Measurements from ENCODE around the gene GRK5.
A peak's percentile ranks its signal among the peaks of the same experiment; 100 is the strongest.

The GRK5 gene

DNA sequence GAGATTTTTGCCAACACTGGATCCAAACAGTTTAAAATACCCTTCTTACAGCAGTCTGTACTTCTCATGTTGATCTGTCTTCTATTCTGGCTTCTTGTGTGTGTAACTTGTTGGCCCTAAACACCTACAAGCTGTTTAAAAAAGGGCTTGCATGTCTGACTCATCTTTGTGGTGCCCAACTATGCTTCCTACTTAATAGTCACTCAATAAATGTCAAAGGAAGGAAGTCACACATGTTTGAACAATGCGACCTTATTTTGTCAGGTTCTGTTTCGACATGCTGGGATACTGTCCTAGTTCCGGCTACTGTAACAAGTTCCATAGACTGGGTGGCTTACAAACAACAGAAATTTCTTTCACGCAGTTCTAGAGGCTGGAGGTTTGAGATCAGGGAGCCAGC, 9.4 kb upstream of the GRK5 start:
- no peak for DNase-seq (ENCODE audit: low read depth in 4 of 4, low spot score in 1 of 4)

DNA sequence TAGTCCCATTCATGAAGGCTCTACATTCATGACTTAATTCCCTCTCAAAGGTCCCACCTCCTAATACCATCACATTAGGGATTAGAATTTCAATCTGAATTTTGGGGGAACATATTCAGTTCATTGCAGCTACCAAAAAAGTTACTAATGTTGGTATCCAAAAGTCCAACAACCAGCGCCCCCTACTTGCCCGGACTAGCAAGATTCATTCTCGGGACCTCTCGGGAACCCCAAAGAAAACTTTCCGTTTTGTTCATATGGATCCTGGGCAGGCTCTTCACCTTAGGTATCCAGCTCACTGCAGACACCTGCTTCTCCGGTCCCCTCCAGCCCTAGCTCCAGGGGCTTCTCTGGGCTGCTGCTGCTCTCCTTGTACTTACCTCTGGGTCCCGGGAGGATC, 8.9 kb upstream of the GRK5 start:
- DNase-seq (ENCODE audit: low read depth in 4 of 4, low spot score in 1 of 4) = no peak

DNA sequence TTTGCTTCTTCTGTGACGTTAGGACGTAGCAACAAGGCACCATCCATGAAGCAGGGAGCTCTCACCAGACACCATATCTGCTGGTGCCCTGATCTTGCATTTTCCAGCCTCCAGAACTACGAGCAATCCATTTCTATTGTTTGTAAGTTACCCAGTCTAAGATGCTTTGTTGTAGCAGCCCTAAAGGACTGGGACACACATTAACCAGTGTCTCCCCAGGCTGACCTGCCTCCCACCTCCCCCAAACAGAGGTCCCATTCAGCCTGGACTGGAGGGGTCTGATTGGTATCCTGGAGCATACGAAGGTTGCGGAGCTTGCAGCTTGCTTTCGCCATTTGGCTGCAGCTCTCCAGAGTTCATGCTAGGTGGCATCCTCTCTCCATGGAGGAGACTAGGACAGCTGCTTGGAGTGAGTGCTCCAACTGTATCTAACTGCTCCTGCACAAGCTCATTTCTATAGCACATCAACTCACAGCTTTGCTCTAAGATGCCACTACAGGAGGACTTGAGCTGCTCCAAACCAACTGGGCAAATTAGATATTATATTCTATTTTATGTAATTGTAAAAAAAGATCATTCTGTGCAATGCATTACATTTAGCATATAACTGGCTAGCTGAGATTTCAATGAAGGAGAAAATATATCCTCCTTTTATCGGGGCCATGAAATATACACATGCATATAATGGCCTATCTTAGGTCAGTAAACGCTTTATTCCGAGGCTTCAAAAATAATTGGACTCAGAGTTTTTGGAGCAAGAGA, 8.0 kb upstream of the GRK5 start:
- no peak for DNase-seq (ENCODE audit: low read depth in 4 of 4, low spot score in 1 of 4)

DNA sequence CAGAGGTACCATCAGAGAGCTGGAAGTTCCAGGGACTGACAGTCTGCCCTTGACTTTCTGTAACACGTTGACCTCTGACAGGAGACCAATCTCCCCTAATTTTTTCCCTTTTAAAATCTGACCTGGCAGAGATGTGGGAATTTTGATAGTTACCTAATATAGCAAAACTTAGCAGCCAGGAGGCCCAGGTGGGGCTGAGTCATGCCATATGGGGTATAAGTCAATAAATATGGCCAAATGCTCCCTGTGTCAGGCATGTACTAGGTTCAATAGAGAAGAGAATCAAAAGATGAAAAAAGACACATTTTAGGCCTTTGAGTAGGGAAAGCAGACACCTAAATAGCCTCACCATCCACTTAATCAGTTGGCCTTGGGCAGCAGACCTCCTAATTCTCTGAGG, 6.1 kb upstream of the GRK5 start:
- DNase-seq (ENCODE audit: low read depth in 4 of 4, low spot score in 1 of 4) = no peak

DNA sequence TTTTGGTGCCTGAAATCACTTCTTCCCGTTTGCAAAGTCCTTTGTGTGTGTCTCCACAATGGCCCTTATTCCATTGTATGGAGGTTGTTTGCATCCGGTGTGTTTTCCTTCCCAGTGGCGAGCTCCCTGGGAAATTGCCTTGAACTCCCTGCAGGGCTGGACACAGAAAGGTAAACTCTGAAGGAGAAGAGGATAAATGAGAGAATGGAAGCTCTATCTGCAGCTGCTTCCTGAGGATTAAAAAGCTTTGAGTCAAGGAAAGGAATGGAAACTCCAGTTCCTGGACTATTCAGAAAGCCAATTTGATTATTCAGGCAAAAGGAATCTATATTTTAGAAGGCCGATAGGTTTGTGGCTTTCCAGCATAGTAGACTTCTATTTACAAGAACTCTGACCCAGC, 4.4 kb upstream of the GRK5 start:
- DNase-seq (ENCODE audit: low read depth in 4 of 4, low spot score in 1 of 4) = no peak

DNA sequence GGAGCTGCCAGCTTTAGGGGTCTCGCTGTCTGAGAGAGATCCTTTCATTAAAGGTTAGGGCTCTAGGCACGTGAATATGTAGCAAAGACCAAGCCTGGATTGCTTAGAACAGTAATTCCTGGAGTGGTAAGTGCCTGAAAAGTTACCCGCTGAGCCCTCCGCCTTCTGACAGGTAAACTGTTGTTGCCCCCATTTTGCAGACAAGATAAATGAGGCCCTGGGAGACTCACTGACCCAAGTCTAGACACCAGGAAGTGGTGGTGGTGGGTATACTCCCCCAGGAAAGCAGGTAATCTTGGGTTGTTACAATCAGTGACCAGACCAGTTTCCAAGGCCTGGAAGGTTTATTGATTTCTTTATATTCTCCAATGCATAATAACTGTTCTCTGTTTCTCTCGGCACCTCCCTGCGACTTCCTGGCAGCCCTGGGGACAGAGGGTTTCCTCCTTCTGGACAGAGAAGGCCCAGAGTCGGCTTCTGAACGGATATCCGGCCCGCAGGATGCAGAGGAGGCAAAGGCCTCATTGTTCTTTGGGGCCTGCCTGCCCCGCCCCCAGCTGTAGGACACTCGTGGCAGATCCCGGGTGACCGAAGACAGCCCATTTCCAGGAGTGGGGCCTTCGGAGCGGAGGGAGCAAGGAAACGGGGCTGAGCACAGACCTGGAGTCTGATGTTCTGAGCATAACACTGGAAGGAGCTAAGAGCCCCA, 1.3 kb upstream of the GRK5 start:
- peak in 1 of 4 experiments; percentile 39 for DNase-seq (ENCODE audit: low read depth in 4 of 4, low spot score in 1 of 4)

DNA sequence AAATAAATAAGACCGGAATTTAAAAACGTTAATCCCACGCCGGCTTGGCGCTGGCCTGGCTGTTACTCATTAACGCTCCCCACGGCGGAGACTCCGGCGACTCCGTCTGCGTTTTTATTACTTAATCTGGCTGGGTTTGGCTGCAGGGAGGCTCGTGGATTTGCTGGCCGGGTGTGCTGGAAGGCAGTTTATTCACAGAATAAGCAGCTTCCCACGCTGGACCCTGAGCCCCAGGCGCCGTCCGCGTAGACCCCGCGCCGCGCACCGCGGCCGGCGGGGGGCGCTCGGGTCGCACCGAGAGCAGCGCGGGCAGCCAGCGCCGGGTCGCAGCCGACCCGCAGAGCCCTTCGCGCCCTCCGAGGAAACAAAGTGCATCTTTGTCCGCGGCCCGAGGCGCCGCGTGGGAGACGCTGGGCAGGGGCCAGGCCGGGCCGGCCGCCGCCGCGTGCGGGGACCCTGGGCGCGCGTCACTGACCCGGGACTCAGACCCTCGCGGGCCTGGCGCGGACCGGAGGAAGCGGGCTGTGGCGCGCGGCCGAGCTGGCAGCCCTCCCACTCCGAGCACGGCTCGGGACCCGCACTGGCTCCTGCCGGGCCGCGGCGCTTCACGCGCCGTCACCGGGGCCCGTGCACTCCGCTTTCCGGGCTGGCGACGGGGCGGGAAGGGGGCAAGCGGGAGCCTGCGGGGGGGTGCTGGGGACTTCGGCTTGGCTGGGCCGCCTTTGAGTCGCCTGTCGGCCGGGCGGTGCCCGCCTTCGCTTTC, 587 bp upstream of the GRK5 start:
- peak; percentile 52 to 60 (median 56) for DNase-seq (ENCODE audit: low read depth in 4 of 4, low spot score in 1 of 4)

DNA sequence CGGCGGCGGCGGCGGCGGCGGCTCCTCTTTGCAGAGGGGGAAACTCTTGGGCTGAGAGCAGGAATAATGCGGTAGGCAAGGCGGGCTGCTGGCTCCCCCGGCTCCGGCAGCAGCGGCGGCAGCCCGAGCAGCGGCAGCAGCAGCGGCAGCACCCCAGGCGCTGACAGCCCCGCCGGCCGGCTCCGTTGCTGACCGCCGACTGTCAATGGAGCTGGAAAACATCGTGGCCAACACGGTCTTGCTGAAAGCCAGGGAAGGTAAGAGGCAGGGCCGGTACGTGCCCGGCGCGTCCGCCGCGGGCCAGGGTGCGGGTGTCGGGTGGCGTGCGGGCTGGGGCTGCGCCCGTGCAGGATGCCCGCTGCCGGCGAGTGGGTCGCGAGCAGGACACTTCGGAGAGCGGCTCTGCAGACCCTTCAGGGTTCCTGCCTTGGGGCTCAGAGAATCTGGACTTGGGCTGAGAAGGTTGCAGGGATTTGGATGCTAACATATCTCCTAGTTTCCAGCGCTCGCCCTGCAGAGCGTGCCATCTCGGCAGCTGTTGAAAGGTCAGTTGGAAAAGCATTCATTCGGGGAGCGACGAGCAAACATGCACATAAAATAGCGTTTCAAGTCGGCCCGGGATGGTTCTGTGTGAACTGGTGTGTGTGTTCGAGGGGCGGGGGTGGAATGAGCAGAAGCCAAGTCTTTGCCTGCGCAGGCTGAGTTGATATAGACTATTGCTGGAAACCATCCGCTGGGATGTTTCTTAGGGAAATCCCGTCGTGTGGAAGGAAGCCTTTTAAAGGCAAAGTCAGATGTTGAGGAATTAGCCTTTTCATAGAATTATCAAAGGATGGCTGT, 562 bp downstream of the GRK5 start:
- peak in 2 of 4 experiments; percentile 17 to 34 for DNase-seq (ENCODE audit: low read depth in 4 of 4, low spot score in 1 of 4)

DNA sequence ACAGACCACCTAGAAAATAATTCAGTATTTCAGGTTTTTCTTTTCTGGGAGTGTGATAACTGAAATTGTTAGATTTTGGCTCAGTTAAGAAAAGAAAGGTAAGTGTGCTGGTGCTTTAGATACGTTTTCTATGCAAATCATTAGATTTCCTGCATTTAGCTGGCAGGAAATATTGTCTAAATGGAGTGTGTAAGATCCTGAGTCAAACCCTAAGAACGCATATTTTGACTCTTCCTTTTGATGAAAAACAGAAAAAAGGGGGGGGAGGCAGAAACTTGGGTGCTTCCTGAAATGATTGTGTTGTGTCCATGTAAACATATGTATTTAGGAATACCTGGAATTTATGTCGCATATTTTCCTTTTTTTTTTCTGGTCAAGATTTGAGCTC, 1.2 kb downstream of the GRK5 start:
- no peak for DNase-seq (ENCODE audit: low read depth in 4 of 4, low spot score in 1 of 4)

DNA sequence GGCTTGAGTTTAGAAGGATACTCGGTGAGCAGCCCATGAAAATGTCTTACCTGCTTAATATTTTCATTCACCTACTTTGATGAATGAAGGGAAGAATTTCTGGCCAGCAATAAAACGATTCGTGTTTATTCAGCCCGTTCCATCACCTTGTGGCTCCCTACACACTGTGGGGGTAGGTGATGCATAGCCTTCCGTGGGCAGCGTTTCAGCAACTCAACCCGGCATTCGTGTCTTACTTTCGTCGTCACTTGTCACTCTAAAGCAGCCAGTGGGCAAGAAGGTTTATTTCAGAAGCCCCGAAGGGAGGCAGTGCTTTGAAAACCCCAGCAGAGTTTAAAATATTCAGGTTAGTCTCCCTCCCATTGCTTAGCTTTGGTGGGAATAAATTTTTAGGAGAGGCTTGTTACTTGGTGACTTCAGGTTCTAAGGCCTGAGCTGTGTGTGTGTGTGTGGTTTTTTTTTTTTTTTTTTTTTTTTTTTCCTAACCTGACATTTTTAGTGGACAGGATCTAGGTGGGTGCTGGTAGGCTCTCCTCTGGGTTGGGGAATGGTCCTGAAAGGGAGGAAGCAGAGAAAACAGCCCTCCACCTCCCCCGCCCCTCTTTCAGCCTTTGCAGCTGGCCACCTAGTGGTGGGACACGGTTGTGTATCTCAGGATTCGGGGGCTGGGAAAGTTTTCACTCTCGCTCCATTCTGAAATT, 1.8 kb downstream of the GRK5 start:
- peak in 2 of 4 experiments; percentile 30 to 45 for DNase-seq (ENCODE audit: low read depth in 4 of 4, low spot score in 1 of 4)

DNA sequence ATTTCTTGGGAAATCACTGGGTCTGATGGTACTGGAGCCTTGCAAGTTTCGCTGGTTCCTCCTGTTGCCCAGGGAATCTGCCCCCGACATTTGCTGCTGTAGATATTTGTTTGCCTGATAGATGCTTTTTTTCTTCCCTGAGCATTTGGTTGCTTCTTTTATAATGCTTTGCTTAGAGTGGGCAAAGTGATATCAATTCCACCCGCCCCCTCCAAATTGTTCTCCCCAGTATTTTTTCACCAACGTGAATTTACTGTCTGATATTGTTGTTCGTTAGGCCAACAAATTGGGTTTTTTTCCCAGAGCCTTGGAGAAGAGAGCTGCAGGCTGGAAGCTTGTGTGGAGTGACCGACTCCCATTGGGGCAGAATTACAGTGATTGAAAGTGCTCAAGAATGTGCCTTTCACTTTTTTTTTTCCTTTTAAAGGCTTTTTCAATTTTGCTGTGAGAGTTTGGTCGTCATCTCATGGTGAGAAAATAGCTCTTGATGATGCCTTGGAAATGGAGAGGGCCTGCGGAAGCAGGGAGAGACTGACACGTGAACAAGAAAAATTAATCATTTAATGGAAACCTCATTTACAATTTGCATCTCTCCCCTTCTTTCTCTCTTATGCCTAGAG, 2.5 kb downstream of the GRK5 start:
- DNase-seq (ENCODE audit: low read depth in 4 of 4, low spot score in 1 of 4) = no peak

DNA sequence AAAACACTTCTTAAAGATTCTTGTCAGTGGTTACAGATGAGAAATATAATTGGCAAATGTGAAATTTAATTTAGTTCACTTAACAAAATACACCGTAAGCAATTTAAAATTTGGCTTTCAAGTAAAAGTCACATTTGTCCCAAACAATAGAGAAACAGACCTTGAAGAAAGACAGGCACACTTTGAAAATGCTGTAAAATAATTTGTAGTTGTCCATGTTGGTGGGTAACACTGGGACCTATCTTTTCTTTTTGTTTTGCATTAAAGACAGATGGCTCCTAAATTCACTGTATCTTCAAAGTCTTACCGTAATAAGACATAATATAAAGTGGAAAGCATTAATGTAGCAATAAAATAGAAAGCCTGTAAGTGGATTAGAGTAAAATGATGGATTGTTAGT, 3.3 kb downstream of the GRK5 start:
- DNase-seq (ENCODE audit: low read depth in 4 of 4, low spot score in 1 of 4) = no peak

DNA sequence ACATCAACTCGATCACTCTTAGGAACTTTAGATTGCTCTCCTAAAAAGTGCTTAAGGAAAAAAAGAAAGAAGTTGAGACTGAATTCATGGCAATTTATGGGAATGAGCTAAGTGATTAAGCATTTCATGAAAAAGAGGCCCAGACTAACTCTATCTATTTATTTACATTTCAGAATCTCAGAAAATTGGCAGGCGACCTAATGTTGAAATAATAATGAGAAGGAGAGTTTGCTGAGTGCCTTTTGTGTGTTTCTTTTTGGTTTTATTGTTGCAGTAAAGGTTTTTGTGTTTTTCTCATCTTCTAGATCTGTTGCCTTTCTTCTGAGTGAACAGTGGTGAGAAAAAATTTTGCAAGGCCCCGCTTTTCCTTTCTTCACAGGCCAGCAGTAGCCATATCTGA, 3.8 kb downstream of the GRK5 start:
- DNase-seq (ENCODE audit: low read depth in 4 of 4, low spot score in 1 of 4) = no peak

DNA sequence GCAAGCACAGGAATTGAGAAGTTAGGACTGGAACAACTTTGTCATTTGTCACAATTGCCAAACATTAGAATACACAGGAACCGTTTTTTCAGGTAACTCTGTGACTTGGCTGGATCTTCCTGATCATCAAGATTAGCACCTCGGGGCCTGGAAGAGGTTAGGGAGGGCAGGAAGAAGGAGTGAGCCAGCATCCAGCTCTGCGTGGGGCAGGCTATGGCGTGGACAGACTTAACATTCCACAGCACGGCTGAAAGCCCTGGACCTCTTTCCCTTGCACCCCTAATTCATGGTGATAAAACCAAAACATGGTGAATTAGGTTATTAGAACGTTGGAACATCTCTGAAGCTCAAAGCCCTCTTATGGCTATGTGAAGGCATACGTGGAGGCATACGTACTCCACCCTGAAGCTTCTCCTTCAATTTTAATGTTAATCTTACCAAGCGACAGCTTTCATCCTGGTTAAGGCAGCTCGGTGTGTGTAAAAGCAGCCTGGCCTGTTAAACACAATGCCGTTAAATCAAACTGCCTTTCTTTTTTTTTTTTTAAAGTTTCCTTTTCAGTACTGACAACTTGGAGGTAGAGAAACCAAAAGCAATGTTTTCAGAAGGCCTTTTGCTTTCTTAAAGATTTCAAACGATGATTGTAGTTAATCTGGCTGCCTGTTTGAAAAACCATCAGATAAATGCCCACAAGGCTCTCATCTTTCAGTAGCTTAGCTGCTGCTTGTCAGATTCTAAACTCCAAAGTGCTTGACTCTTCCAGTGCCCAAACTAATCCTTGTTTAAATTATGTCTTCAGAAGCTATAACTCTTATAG, 4.5 kb downstream of the GRK5 start:
- DNase-seq (ENCODE audit: low read depth in 4 of 4, low spot score in 1 of 4) = no peak

DNA sequence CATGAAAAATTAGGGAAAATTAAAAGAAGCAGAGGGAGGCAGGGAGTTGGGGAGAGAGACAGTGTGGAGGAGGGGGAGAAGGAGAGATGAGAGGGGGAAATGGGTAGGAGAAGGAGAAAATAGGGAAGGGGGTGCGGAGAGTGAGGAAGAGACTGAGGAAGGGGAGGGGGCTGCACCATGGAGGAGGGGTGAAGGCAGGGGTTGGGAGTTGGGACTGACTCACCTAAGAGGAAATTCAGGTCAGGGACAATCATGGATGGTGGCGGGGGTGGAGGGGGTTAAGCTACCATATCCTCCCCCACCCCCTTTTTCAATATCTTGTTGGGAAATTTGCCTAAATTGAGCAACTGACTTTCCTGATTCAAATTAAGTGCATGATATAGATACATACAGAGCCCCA, 8.0 kb downstream of the GRK5 start:
- no peak for DNase-seq (ENCODE audit: low read depth in 4 of 4, low spot score in 1 of 4)

DNA sequence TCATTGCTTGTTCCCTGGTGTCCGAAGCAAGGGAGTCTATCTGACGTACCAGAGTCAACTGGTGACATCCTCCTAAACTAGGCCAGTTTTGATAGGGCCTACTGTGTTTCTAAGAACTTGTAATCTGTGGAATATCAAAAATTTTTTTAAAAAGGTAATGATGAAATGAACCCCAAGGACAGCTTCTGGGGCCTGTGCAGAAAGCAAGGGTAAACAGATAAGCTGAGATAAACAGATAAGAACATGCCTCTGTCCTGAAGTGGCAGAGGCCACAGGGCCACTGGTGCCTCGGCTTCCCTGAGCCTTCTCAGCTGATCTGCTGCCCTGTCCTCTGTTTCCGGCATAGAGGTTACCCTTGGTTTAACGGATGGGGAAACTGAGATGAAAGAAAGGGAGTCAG, 8.8 kb downstream of the GRK5 start:
- DNase-seq (ENCODE audit: low read depth in 4 of 4, low spot score in 1 of 4) = no peak

DNA sequence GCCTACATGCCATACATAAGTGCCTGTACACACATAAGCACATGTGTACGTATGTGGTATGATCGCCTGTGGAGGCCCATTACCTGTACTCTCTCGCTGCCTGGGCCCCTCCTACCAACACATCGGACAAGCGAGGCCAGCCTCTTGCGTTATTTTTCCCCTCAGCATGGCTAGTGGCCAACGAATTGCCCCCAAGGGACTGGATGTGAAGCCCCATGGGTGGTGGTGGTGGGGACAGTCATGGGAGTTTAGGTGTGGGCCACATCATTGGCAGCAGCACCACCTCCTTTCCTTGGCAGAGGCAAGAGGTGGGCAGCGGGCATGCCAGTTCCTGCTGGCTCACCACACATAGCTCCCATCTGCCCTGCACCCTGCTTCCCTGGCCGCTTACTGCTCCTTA, 10.0 kb downstream of the GRK5 start:
- no peak for DNase-seq (ENCODE audit: low read depth in 4 of 4, low spot score in 1 of 4)

DNA sequence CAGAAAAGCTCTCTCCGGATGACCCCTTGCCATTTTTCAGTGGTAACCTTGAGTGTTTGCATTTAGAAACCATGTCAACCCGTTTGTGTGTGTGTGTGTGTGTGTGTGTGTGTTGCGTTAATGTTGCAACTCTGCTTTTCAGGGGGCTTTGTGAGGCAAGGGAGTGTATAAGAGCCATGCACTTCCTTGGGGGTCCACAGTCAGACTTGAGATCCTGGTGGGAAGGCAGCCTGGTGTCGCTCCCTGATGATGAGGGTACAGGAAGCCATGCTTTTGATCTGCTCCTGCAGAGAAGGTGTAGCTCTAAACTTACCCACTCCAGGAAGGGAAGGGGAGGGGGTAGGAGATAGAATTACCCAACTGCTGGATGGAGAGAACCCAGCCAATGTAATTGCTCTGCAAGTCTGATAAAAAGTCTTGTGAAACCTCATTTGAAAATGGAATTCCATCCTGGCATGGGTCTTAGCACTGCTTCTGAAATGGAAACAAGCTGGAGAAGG, 10.7 kb downstream of the GRK5 start:
- no peak for DNase-seq (ENCODE audit: low read depth in 4 of 4, low spot score in 1 of 4)

DNA sequence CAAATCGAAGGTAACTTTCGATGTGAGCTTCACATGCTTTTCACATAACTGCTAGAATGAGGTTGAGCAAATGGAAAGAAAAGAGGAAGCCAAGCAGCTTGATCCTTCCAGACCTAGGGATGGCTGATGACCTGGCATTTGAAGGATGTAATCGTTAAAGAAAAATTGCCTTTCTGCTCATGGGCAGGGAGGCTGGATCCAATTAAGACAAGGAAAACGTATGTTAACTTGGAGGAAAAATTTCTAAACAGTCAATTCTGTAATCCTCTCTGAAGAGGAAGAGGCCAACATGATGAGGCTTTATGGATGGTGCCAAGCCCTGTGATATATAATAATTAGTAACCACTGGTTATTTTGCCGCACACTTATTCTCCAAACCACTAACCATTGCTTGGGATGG, 12.5 kb downstream of the GRK5 start:
- no peak for DNase-seq (ENCODE audit: low read depth in 4 of 4, low spot score in 1 of 4)

Measured in stimulated activated CD4-positive, alpha-beta T cell treated with anti-CD3 and anti-CD28 coated beads, Interleukin-1b, Interleukin-23, amount 100 ng/mL, for 24 hours (primary cell).